GM20431 (cell line): Measurements from ENCODE around the gene KLF15.

Experiments
- in situ Hi-C: fragments of 300-500 bp; cut with MseI, MboI; formaldehyde crosslinking; loops from one replicate; pipeline ENCODE4 v1.15.0; 2020; ENCODE audit warnings: low sequenced_read_pairs; ENCODE audit not compliant: unreplicated experiment

The KLF15 gene

DNA sequence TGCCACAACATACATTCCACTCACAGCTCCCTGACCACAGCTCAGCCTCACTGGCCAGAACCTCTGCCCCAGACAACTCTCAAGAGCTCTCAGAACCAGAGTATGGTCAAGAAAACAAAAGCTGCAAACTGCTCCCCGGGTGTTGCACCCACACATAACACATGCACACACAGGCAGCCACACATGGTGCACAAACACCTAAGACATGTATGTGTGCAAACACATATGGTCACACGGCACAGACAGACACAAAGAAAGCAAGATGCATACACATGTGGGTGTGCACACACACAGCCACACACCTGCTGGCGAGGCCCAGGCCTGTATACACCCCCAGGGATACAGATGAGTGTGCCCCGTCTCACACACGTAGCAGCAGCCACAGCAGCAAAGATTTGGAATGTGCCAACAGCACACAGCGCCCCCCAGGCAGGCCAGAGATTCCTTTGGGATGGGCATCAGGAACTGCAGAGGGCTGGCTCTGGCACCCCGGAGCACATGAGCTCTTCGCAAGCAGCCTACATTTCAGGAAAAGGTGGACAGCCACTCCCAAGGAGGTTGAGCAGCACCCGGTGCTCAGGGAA, 6.6 kb downstream of the KLF15 start:
- in situ Hi-C loops, result no loop called here

DNA sequence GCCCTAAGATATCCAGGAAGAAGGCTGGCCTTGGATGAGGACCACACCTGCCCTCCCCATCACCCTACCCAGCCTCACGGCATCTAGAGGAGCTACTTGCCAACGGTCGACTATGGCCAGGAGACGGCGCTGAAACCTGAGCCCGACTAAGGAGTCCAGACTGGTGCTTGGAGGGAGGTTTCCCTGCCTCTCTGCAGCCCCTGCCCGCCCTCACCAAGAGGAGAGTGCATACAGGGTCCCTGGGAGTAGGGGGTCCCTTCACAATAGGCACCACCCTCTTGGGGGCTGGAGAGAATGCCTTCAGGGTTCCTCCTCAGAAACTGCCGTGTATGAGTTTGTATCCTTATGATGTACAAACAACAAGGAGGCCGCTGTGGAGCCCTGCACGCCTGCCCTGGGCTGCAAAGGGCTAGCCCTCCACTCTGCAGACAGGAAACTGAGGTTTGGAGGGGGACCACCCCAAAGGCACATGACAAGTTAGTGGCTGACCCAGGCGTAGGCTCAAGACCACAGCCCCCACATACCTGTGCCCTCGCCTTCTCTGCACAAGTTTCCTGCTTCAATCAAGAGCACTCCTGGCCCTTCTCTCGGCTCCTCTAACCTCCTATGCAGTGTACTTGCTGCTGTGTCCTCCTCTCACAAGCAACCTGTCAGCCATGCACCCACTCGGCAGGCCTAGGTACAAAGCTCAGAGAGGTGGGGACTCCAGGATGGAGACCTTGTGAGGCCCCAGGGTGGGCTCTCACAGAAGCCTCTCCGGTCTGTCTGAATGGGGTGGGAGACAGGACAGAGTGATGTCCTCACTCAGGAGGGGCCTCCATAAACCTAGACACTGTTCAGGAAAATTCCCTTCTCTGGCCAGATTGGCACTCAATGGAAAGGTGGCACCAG, 7.4 kb downstream of the KLF15 start:
- in situ Hi-C loops, result no loop called here

DNA sequence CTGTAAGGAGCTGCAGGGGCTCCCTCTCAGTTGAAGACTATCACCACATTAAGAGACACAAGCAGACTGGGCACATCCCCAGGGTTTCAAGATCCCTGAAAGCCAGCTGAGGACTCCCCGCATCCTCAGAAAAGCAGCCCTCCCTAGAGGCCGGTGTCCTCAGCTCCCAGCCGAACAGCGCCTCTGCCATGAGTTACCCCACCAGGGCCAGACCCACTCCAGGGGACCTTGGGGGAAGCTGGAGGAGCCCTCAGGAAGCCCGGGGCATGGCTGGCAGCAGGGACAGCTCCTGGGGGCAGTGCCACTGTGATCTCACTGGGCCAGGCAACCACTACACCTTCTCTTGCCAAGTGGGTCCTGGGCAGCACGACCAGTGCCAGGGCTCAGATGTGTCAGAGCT, 8.1 kb downstream of the KLF15 start:
- in situ Hi-C loops, result no loop called here

DNA sequence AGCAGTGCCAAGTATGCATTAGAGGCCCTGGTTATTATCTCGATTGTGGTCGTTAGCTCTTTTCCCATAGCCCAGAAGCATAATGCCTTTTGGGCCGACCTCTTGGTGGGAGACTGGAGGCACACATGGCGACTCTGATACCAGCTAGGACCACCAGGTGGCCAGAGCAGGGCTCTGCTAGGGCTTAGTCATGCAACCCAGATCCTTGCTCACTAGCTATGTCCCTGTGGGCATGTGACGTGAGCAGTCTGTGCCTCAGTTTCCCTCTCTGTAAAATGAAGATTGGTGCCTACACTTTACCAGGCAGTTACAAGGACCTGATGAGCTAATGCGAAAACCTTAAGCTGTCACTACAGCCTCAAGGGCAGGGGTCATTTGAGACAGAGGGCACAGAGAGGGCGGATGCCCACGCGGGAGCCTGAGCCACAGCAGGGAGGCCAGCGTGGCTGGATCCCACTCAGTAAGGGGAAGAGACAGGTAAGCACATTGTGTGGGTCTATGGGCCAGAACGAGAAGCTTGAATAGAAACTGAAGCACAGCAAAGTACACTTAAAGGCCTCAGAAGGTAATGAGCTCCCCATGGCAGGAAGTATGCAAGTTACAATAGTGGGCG, 8.8 kb downstream of the KLF15 start:
- in situ Hi-C loops, result no loop called here

DNA sequence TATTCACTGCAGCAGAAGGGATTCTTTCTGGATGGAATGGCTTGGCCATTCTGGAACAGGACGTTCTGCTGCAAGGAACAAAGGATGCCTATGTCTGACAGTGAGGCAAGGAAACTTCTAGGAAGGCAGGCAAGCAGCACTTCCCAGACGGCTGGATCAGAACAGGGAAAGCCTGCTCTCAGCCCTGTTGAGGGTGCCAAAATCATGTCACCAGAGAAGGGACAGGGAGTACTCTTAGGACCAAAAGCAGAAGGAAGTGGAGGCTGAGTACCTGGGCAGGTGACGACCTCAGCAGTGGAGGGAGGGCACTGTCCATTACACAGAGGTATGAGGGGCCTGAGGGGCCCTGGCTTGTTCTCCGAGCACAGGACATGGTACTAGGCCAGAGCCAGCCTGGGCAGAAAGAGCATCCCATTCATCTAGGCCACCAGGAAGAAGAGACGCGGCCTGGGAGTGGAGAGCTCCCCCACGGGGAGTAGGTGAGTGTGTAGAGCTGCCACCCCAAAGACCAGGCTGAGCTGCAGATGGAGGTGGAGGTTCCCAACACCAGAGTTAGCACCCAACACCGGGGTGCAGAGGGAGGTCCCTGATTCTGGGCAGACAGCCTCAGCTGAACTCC, 9.6 kb downstream of the KLF15 start:
- in situ Hi-C loops, result no loop called here

DNA sequence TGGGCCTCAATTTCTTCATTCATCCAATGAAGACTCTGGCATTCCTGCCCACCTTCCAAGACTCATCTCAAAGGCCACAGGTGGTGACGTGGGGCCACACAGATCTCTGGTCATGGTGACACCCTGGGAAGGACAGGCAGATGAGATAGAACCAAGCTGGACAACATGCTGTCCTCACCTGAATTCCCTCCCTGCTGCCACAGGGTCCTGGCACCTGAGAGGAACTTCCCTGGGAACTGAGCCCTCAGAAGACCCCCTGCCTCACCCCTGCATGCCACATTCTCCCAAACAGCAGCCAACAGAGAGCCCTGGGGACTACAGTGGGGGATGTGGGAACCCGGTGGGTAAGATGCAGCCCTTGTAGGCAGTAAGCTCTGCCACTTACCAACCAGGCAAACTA, 10.7 kb downstream of the KLF15 start:
- in situ Hi-C loops, result no loop called here

DNA sequence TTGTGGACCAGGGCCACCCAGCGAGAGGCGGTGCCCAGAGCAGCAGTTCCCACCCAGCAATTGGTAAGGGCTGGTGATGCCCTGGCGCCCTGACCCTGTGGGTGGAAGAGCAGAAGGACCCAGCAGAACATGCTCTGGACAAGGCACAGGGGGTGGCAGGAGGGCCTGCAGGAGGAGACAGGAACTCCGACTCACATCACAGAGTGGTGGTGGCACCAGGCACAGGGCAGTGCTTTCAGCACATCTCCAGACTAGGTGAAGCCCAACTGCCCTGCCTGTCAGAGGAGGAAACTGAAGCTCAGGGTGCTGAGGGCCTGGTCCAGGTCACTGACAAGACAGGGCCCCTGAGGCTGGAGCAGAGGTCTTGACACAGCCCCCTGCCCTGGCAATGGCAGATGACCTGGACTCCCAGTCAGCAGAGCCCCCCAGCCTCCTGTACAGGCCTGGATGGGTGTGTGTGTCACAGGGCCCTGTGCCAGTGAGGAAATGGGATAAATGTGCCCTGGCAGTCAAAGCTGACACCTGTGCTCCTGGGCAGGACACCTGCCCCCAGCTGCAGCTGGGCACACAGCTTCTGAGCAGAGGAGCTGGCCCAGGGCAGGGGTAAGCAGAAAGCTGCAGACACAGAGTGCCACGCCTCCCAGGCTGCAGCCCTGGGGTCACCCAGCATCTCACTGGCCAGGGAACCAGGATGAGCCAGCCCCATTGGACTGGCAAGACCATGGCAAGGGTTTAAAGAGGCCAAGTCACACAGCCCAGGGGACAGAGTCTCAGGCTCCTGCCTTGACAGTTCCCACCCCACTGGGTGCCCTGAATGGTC, 11.4 kb downstream of the KLF15 start:
- in situ Hi-C loops, result no loop called here

DNA sequence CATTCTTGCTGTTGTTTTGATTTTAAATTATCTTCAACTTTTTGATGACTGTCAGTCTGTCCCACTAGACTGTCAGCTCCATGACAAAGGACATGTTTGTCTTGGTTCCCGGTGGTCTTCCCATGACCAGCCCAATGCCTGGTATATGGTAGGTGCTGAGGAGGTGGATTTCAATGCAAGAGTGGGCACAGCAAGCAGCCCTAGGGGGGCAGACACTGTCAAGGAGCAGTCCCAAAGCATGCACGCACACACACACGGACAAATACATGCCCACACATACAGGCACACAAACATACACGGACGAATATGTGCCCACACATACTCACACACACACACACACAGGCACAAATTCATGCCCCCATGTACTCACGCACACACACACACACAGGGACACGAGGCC, 12.0 kb downstream of the KLF15 start:
- in situ Hi-C loops, result no loop called here

DNA sequence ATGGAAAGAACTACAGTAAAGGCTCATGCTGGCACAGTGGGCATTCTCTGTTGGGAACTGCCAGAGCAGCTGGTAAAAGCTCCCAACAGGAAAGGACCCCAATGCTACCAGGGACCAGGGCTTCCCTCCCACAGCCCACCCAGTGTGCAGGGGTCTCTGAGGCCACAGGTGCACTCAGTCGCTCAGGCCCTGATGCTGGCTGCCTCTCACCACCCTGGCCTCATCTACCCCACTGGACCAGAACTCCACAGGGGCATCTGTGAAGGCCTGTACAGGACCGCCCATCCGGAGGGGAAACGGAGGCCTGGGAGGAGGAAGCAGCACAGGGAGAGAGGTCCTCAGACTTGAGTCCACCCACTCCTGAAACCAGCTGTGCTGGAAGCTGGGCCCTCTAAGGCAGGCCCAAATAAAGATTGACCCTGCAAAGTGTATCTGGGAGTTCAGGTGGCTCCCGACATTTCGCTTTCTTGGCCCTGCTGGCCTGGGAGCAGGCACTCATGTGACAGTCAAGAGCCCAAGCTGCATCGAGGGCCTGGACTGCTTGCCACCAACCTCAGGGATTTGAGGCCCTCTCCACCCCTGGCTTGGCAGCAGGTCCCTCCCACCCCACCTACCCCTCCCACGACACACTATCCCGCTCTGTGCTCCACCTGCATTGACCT, 12.7 kb downstream of the KLF15 start:
- in situ Hi-C loops, result no loop called here

DNA sequence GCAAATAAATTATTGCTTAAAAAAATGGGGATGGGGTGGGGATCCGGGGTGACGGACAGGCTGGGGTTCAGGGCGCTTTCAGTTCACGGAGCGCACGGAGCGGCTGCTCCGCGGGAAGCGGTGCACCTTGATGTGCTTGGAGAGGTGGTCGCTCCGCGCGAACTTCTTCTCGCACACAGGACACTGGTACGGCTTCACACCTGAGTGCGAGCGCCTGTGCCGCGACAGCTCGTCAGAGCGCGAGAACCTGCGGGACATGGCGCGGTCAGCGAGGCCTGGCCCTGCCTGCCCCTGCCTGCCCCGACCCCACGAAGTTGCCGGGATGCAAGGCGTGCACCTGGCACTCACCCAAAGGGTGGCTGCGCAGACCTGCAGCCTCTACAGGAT, 13.6 kb downstream of the KLF15 start:
- in situ Hi-C loops, result no loop called here

DNA sequence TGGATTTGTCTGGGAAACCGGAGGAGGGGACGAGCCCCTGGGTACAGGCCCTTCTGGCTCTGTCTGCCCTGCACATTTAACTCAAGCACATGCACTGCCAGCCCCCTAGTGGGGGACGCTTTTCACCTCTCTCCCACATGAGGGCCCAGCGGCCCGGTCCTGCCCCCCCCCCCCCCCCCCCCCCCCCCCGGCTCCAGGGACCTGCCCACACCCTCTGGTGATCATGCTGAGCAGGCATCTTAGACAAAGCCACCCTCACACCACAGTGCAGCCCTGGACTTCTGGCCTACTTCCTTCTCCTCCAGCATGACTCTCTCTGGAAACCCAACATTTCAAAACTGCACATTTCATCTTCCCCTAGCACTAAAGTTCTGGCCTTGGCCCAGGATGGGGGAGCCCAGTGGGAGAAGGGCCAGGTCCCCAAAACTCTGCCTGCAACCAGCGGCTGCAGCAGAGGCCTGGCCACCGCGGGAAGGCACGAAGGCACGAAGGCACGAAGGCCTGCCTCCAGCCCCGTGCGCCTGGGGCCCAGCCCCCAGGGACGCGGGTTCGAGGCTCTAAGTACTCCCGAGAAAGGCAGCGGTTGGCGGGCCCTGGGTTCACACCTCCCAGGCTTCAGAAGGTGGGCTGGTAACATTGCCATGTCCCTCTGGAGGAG, 14.1 kb downstream of the KLF15 start:
- in situ Hi-C loops, result no loop called here

DNA sequence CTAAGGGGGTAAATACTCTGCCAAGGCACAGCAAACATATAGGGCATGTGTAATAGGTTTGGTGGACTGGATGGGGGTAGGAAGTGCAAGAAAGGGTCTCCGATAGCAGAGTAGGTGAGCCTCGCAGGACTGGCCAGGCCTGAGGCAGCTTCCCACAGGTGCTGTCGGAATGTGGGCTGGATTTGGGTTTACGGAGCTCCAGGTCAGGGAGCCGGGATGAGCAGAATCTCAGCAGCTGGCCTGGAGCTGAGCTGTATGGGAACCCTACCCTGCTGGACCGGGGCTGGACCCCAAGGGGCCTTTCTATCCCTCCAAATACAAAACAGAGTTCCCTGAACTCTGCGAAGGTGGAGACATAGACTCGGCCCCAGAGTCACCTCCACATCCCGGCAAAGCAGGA, 15.0 kb downstream of the KLF15 start:
- in situ Hi-C loops, result no loop called here

DNA sequence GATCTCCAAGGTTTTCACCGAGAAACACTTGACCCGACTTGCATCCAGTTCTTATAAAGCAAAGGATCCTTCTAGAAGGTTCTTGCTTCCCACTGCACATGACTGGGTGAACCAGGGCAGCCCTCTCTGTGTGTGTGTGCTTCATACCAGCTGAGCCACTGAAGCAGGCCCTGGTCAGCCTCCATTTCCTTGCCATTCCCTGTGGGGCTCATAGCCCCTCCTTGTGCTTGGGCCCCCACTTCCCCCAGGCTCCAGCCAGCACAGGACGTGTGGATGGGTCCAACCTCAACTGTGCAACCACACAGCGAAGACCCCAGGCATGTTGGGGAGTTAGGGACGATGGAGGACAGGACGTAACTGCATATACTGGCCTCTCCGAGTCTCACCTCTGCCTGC, 15.5 kb downstream of the KLF15 start:
- in situ Hi-C loops, result no loop called here

DNA sequence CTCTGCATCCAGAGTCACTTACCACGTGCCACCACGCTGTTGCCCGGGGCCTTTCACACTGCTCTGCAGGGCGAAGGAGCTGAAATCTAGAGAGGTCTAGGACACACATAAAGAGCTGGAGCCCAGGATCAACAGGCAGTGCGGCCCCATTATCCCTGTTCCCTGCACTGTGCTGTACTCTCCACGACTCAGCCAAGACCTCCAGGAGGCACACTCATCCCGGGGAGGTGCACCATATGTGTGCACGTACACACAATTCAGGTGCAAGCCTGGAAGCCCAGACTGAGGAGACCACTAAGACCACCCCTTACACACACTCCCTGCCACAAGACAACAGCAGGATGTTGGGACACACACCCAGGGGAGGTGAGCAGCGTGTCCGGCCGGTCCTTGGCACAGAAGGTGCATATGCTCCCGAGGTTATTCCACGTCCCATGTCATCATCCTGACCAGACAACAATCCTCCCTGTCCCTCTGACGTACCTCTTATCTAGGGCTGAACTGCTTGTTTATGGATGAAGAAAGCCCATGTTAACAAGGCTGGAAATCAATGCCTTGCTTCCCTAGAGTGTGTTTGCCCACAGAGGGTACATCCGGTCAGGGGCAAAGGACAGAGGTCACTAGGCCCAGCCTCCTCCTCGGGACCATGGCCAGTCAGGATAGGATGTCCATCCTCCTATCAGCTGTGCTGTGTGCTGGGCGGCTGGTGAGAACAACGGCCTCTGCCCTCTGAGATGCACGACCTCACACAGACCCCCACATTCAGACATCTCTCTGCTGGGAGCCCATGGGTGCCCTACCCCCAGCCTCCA, 16.1 kb downstream of the KLF15 start:
- in situ Hi-C loops, result no loop called here

DNA sequence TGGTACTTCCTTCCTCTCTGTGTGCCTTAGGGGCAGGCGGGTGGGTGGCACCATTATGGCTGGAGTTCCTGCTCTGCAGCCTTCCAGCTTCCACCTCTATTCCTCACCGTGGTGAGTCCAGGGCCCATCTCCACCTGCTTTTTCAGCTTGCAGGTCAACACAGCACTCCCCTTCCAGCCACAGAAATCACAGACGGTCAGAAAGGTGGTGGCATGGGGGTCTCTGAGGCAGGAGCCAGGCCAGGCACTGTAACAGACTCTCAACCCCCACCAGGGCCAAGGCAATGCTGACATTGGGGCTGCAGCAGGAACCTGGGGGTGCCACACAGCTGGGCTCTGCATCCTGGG, 16.6 kb downstream of the KLF15 start:
- in situ Hi-C loops, result no loop called here

DNA sequence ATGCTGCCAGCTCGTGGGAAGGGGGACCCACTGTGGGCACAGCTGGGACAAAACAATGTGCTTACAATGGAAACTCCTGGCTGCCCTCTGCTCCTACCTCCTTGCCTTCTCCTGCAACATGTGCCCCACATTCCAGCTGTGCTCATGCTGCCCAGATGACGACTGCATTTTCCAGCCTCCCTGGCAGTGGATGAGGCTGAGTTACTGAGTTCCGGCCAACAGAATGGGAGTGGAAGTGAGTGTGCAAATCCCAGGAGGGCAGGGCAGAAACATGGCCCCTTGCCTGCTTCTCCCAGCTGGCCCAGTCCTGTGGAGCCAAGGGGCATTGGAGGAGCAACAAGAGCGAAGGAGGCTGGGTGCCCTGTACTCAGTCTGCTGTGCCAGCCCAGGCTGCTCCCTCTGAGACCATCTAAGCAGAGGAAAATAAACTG, 17.1 kb downstream of the KLF15 start:
- in situ Hi-C loops, result no loop called here

DNA sequence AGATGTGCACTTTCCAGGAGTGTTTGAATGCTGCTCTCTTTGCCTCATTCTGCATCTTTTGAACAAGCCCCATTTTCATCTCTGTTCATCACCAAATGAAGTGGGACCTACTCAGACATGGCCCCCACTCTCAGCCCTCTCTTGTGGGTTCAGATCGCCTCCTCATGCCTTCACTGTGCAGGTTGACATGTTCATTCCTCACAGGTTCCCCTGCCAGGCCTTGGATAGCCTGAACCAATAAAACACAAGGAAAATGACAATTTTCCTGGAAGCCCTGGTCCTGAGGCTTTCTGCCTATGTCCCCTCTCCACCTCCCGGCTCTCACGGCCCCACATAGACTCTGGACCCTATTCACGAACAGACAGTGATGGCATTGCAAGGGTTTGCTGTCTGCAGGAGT, 17.7 kb downstream of the KLF15 start:
- in situ Hi-C loops, result no loop called here

DNA sequence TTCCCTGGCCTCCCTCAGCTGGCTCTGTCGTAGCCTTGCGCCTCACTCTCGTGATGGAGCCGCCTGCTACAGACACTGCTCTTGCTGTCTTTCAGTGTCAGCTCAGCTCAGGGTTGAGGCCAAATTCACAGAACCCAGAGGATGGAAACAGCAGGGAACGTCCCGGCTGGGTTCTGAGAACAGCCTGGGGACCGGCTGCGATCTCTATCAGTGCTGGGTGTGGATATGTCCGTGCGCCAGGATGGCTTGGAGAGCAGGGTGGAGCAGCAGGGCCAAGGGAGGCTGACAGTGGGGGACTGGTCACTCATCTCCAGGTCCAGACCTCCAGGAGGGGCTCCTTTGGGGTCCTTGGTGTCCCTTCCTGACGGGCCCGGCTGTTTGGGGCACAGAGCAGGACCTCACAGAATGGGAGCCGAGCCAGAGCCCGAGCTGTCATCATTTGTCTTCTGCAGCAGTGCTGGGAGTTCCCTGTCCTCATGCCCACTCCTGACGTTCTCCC, 18.4 kb downstream of the KLF15 start:
- in situ Hi-C loops, result no loop called here
